IMR-90 (cell line): ENCODE measurements around the gene HADHB. TPM values are rescaled to one million over a fixed set of nuclear protein-coding genes. Genes with fewer than 3 reads are reported as not detected.

Source experiments
- ATAC-seq: fragments of 200-7000 bp; cut with Tn5 transposase; 2 replicates; pipeline ENCODE4 v1.9.1; 2020; ENCODE audit warnings: low read depth, mild to moderate bottlenecking, moderate library complexity
- BruUV-seq: library from RNA; stranded (reverse); fragments of 400-500 nt; replicated peaks from 2 replicates; lab custom pipeline; 2021; lab: Mats Ljungman, UMichigan
- CTCF ChIA-PET: fragments of 300-600 bp; formaldehyde crosslinking; extraction: SDS; loops from one replicate; lab custom pipeline; 2021; ENCODE audit warnings: antibody characterized with exemption; lab: Yijun Ruan, JAX
- POLR2A ChIA-PET: fragments of 300-600 bp; sonication (Branson Sonifier 250); formaldehyde crosslinking; loops from one replicate; lab custom pipeline; 2022; ENCODE audit warnings: antibody characterized with exemption; ENCODE audit not compliant: unreplicated experiment; lab: Charles Lee
- DNase-seq: peaks from one replicate; pipeline ENCODE4 v3.0.0; 2013
- H2AFZ ChIP-seq: replicated peaks from 2 replicates; pipeline ENCODE3; 2013; ENCODE audit warnings: low read length, mild to moderate bottlenecking; ENCODE audit not compliant: poor library complexity
- H2AK5ac ChIP-seq: 2 replicates; pipeline ENCODE4 v1.6.1; 2013; ENCODE audit warnings: low read depth, low read length, inconsistent platforms
- H2AK9ac ChIP-seq: replicated peaks from 2 replicates; pipeline ENCODE3; 2013; ENCODE audit warnings: mild to moderate bottlenecking, low read depth, low read length, moderate library complexity; ENCODE audit not compliant: poor library complexity
- H2BK120ac ChIP-seq: 2 replicates; pipeline ENCODE4 v1.6.1; 2013; ENCODE audit warnings: low read depth, low read length, inconsistent platforms
- H2BK15ac ChIP-seq: 3 replicates; pipeline ENCODE4 v1.6.1; 2013; ENCODE audit warnings: low read depth, low read length, inconsistent platforms
- H2BK20ac ChIP-seq: 2 replicates; pipeline ENCODE4 v1.6.1; 2013; ENCODE audit warnings: low read depth, mild to moderate bottlenecking, inconsistent platforms, low read length, moderate library complexity
- H2BK5ac ChIP-seq: 2 replicates; pipeline ENCODE4 v1.6.1; 2013; ENCODE audit warnings: mild to moderate bottlenecking, low read depth, low read length, inconsistent platforms; ENCODE audit not compliant: poor library complexity, severe bottlenecking
- H3K14ac ChIP-seq: replicated peaks from 2 replicates; pipeline ENCODE4 v1.6.1; 2013; ENCODE audit warnings: low read depth, low read length, inconsistent platforms
- H3K18ac ChIP-seq: 2 replicates; pipeline ENCODE4 v1.6.1; 2013; ENCODE audit warnings: low read depth, low read length, control low read depth
- H3K23ac ChIP-seq: 2 replicates; pipeline ENCODE4 v1.6.1; 2013; ENCODE audit warnings: low read depth, low read length, inconsistent platforms
- H3K27ac ChIP-seq: 2 replicates; pipeline ENCODE4 v1.5.1; 2013; ENCODE audit warnings: mild to moderate bottlenecking, control low read depth, low read length; ENCODE audit not compliant: insufficient read depth
- H3K27me3 ChIP-seq: 2 replicates; pipeline ENCODE4 v1.6.1; 2013; ENCODE audit warnings: low read length; ENCODE audit not compliant: control insufficient read depth, insufficient read depth
- H3K36me3 ChIP-seq: 2 replicates; pipeline ENCODE4 v1.6.1; 2013; ENCODE audit warnings: low read length, mixed read lengths; ENCODE audit not compliant: control insufficient read depth, insufficient read depth
- H3K4ac ChIP-seq: 2 replicates; pipeline ENCODE4 v1.6.1; 2013; ENCODE audit warnings: low read depth, low read length, inconsistent platforms
- H3K4me1 ChIP-seq: 2 replicates; pipeline ENCODE4 v1.6.1; 2013; ENCODE audit warnings: low read length, mixed read lengths; ENCODE audit not compliant: control insufficient read depth, insufficient read depth
- H3K4me2 ChIP-seq: 2 replicates; pipeline ENCODE4 v1.6.1; 2013; ENCODE audit warnings: low read depth, mild to moderate bottlenecking, control low read depth, low read length, moderate library complexity
- H3K4me3 ChIP-seq: 2 replicates; pipeline ENCODE4 v1.5.1; 2013; ENCODE audit warnings: low read depth, mild to moderate bottlenecking, control low read depth, low read length, moderate library complexity; ENCODE audit not compliant: insufficient read depth
- H3K56ac ChIP-seq: 2 replicates; pipeline ENCODE4 v1.6.1; 2013; ENCODE audit warnings: low read length, inconsistent platforms; ENCODE audit not compliant: insufficient read depth; ENCODE audit errors: extremely low read depth
- H3K79me1 ChIP-seq, 2 experiments: 2 replicates each; pipeline ENCODE4 v1.6.1; 2013; ENCODE audit warnings: low read length in 2 of 2, inconsistent platforms in 1 of 2, low read depth in 1 of 2
- H3K9ac ChIP-seq: 2 replicates; pipeline ENCODE4 v1.6.1; 2013; ENCODE audit warnings: low read depth, low read length, control low read depth
- H3K9me1 ChIP-seq: 2 replicates; pipeline ENCODE4 v1.6.1; 2013; ENCODE audit warnings: low read length, inconsistent platforms; ENCODE audit not compliant: insufficient read depth
- H3K9me3 ChIP-seq: 2 replicates; pipeline ENCODE4 v1.6.1; 2013; ENCODE audit warnings: low read length; ENCODE audit not compliant: control insufficient read depth, insufficient read depth
- H4K20me1 ChIP-seq: 2 replicates; pipeline ENCODE4 v1.6.1; 2013; ENCODE audit warnings: low read length, inconsistent platforms; ENCODE audit not compliant: insufficient read depth
- H4K5ac ChIP-seq: 2 replicates; pipeline ENCODE4 v1.6.1; 2013; ENCODE audit warnings: mild to moderate bottlenecking, low read depth, low read length, control low read depth
- H4K8ac ChIP-seq, 2 experiments: 2 replicates each; pipeline ENCODE4 v1.6.1; 2013; ENCODE audit warnings: low read depth in 2 of 2, low read length in 2 of 2, control low read depth in 1 of 2, inconsistent platforms in 1 of 2
- H4K91ac ChIP-seq: 2 replicates; pipeline ENCODE4 v1.6.1; 2013; ENCODE audit warnings: low read depth, low read length, inconsistent platforms; ENCODE audit not compliant: insufficient read depth
- BHLHE40 ChIP-seq: fragments of 150-350 bp; IDR thresholded peaks from 2 replicates; pipeline ENCODE4 v1.6.1; 2016; ENCODE audit warnings: mild to moderate bottlenecking, low read depth, low read length
- CEBPB ChIP-seq: IDR thresholded peaks from 2 replicates; pipeline ENCODE4 v1.6.1; 2012; ENCODE audit warnings: low read depth, low read length, improper control_type of control experiment
- CHD1 ChIP-seq: IDR thresholded peaks from 2 replicates; pipeline ENCODE4 v1.6.1; 2012; ENCODE audit warnings: low read depth, low read length, improper control_type of control experiment
- CTCF ChIP-seq: conservative IDR thresholded peaks from 2 replicates; pipeline ENCODE4 v1.5.1; 2012; ENCODE audit warnings: mild to moderate bottlenecking, low read depth, low read length, improper control_type of control experiment
- FOS ChIP-seq: fragments of 150-350 bp; IDR thresholded peaks from 2 replicates; pipeline ENCODE4 v1.6.1; 2016; ENCODE audit warnings: low read depth, low read length
- MAFK ChIP-seq: IDR thresholded peaks from 2 replicates; pipeline ENCODE4 v1.6.1; 2012; ENCODE audit warnings: low read depth, low read length, improper control_type of control experiment
- MAZ ChIP-seq: IDR thresholded peaks from 2 replicates; pipeline ENCODE4 v1.6.1; 2012; ENCODE audit warnings: low read depth, mild to moderate bottlenecking, low read length, improper control_type of control experiment, moderate library complexity, borderline replicate concordance
- MXI1 ChIP-seq: IDR thresholded peaks from 2 replicates; pipeline ENCODE4 v1.6.1; 2012; ENCODE audit warnings: low read depth, mild to moderate bottlenecking, low read length, moderate library complexity, borderline replicate concordance
- NFE2L2 ChIP-seq: fragments of 150-350 bp; IDR thresholded peaks from 2 replicates; pipeline ENCODE4 v1.6.1; 2016; ENCODE audit warnings: low read depth, mild to moderate bottlenecking, low read length
- POLR2A ChIP-seq: IDR thresholded peaks from 2 replicates; pipeline ENCODE4 v1.6.1; 2012; ENCODE audit warnings: mild to moderate bottlenecking, low read depth, low read length
- RAD21 ChIP-seq: IDR thresholded peaks from 2 replicates; pipeline ENCODE4 v1.6.1; 2012; ENCODE audit warnings: low read length, improper control_type of control experiment
- RCOR1 ChIP-seq: IDR thresholded peaks from 2 replicates; pipeline ENCODE4 v1.6.1; 2012; ENCODE audit warnings: mild to moderate bottlenecking, low read length, improper control_type of control experiment; ENCODE audit not compliant: insufficient replicate concordance
- RFX5 ChIP-seq: IDR thresholded peaks from 2 replicates; pipeline ENCODE4 v1.8.0; 2012; ENCODE audit warnings: low read depth, mild to moderate bottlenecking, low read length, moderate library complexity
- SMC3 ChIP-seq: fragments of 150-350 bp; IDR thresholded peaks from 2 replicates; pipeline ENCODE4 v1.6.1; 2016; ENCODE audit warnings: low read depth, mild to moderate bottlenecking, antibody characterized with exemption, low read length, moderate library complexity
- USF2 ChIP-seq: fragments of 150-350 bp; IDR thresholded peaks from 2 replicates; pipeline ENCODE4 v1.6.1; 2017; ENCODE audit warnings: mild to moderate bottlenecking, antibody characterized with exemption, low read length, low read depth
- WGBS, 2 experiments: methylation state at CpG; one replicate each; pipeline versions ENCODE4 v1.1.5 to v1.1.7; 2013; ENCODE audit warnings: missing lambda C conversion rate in 2 of 2; ENCODE audit not compliant: insufficient read length in 1 of 2; ENCODE audit errors: extremely low coverage in 2 of 2; 5-methylcytosine and 5-hydroxymethylcytosine counted together
- dilution Hi-C: fragments of 300-500 bp; cut with HindIII; formaldehyde crosslinking; loops from one replicate; pipeline ENCODE4 v1.14.3; 2018; ENCODE audit warnings: low sequenced_read_pairs; ENCODE audit not compliant: unreplicated experiment
- in situ Hi-C: fragments of 300-500 bp; cut with MboI; formaldehyde crosslinking; loops from 3 replicates; pipeline ENCODE4 v1.14.3; 2019; ENCODE audit warnings: low sequenced_read_pairs, inconsistent platforms, mixed read lengths
- intact Hi-C: fragments of 100-400 bp; cut with micrococcal nuclease; formaldehyde crosslinking; loops from 2 replicates; pipeline ENCODE4 v1.10.0; 2022
- polyA plus RNA-seq, 3 experiments: library from polyadenylated mRNA; depleted of rRNA; stranded (reverse); fragments of >200 nt; gene quantifications; 2 replicates each; pipeline ENCODE4 v1.2.3, GENCODE V29; 2012; ENCODE audit warnings: low replicate concordance in 1 of 3
- total RNA-seq: library from RNA; depleted of rRNA; stranded (reverse); fragments of >200 nt; gene quantifications from 2 replicates; pipeline ENCODE4 v1.2.3, GENCODE V29; 2012
- TF ChIP-seq, protein P1 (sequence below): fragments of 150-350 bp; IDR thresholded peaks from 2 replicates; pipeline ENCODE4 v1.6.1; 2016; ENCODE audit warnings: low read depth, mild to moderate bottlenecking, low read length, moderate library complexity, borderline replicate concordance

Gene HADHB
- total and polyA plus RNA-seq, 2 of the 4 experiments (the other 2 are of a cell fraction): 67.9 to 79.8 TPM

- Histone ChIP-seq H2BK20ac (no peak overlapping the region), H3K23ac (no peak overlapping the region), H3K9me1 (0 out of 2 replicates have a peak, but pooled peaks cover 3% of the 10 kb centered on the region), H4K91ac (no peak overlapping the region), H3K4ac (no peak overlapping the region), H4K8ac (no peak overlapping the region), H3K18ac (no peak overlapping the region), H2AK5ac (no peak overlapping the region), H3K9ac (no peak overlapping the region), H3K4me2 (no peak overlapping the region), H2BK120ac (no peak overlapping the region), H3K27me3 (no peaks in the 10 kb centered on the region), H4K5ac (no peak overlapping the region), H3K4me3 (no peak overlapping the region), H3K27ac (no peak overlapping the region), H3K36me3 (peaks cover 38% of the 10 kb centered on the region), H2BK5ac (no peak overlapping the region), H3K56ac (no peak overlapping the region), H4K20me1 (peaks cover 8% of the 10 kb centered on the region; the same call in 1 of the 2 replicates), H3K79me1 (peaks cover 15 to 20% of the 10 kb centered on the region in 2 experiments), H2AK9ac (no peak overlapping the region), H3K9me3 (no peaks in the 10 kb centered on the region), H3K4me1 (no peaks in the 10 kb centered on the region), H3K14ac (no peak overlapping the region), H2BK15ac (no peak overlapping the region), H2AFZ (no peak overlapping the region)
- ATAC-seq: no peak
- ChIA-PET POLR2A (no interaction called here), CTCF (interaction anchor here (0.6 kb wide), 1 partner anchor 1035 kb away, joined by 5 read pairs; no protein-coding TSS in a partner anchor)
- intact Hi-C loops (loop anchor here (5.0 kb wide), 1 partner anchor 33 kb away; no protein-coding TSS in a partner anchor), dilution Hi-C loops (no loop called here), in situ Hi-C loops (no loop called here)
- TF ChIP-seq FOS (no peak), RFX5 (no peak), CHD1 (no peak), BHLHE40 (no peak), RAD21 (0 out of 2 replicates have a peak, but pooled peaks have one; percentile 19), POLR2A (no peak), CEBPB (no peak), MAFK (no peak), MAZ (no peak), RCOR1 (no peak), CTCF (0 out of 2 replicates have a peak, but pooled peaks have one; percentile 14), SMC3 (no peak), MXI1 (no peak), USF2 (no peak), NFE2L2 (no peak)
- TF ChIP-seq, protein P1, sequence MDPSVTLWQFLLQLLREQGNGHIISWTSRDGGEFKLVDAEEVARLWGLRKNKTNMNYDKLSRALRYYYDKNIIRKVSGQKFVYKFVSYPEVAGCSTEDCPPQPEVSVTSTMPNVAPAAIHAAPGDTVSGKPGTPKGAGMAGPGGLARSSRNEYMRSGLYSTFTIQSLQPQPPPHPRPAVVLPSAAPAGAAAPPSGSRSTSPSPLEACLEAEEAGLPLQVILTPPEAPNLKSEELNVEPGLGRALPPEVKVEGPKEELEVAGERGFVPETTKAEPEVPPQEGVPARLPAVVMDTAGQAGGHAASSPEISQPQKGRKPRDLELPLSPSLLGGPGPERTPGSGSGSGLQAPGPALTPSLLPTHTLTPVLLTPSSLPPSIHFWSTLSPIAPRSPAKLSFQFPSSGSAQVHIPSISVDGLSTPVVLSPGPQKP: no peak
- WGBS, 2 experiments: 100% methylated on average over 1 of the region's 9 CpGs; no CpG with 5 or more reads in 1 of the 2 experiments
- BruUV-seq: no TSS peak
- DNase-seq: no peak
Measured at GRCh38 chr2:26235089-26235488, 9.7 kb upstream of the HADHB start.
